Melanocyte of skin (primary cell): ENCODE measurements around the gene CAPZA1. TPM values are rescaled to one million over a fixed set of nuclear protein-coding genes. Genes with fewer than 3 reads are reported as not detected.

Experiments used
- small RNA-seq, 2 donors: library from RNA; depleted of rRNA; stranded (forward); fragments of <200 nt; gene quantifications; one replicate each; pipeline ENCODE3, GENCODE V24; 2012
- total RNA-seq, 2 donors: library from RNA; depleted of rRNA; stranded (reverse); fragments of >200 nt; gene quantifications; 2 replicates each; pipeline ENCODE4 v1.2.3, GENCODE V29; 2012

The CAPZA1 gene
- 100 to 1,000 TPM; 108 to 178 TPM for total RNA-seq

DNA sequence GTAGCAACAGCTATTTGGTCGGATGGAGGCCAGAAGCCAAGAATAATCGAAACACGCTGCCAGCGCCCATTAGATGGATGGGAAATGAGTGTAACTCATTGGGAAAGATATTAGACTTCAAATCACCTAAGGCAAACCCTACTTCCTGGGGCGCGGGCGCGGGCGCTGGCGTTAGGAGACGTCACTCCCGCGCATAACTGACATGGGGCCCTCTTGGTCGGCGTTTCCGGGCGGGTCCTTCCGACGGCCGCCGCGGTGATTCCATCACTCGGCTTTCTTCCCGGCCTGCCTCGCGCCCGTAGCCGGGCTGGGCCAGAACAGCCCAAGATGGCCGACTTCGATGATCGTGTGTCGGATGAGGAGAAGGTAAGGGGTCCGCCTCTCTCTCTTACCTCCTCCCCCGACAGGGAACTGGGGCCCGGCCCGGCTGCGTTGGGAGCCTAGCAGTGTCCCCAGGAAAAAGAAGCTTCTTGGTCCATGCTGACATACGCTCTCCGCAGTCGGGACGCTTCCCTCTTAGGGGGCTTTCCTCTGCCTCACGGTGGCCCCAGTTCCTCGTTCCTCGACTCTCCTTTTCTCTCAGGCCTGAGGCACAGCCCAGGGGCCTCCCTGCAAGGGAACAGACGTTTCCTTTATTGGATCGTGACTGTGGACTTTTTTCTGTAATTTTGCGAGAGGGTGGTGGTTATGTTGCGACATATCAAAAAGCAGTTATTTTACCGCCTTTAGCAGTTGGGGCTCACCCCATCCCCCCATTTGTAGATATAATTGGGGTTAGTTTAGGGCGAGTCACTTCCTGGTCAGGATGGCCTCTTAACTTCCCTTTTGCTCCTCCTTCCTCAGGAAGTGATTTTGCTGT, at the start of gene CAPZA1:
Gene CAPZA1, plus strand, starts transcription at position 315 of the 859 bp plus-strand sequence. Its CDS starts 13 bp downstream, at position 328.

DNA sequence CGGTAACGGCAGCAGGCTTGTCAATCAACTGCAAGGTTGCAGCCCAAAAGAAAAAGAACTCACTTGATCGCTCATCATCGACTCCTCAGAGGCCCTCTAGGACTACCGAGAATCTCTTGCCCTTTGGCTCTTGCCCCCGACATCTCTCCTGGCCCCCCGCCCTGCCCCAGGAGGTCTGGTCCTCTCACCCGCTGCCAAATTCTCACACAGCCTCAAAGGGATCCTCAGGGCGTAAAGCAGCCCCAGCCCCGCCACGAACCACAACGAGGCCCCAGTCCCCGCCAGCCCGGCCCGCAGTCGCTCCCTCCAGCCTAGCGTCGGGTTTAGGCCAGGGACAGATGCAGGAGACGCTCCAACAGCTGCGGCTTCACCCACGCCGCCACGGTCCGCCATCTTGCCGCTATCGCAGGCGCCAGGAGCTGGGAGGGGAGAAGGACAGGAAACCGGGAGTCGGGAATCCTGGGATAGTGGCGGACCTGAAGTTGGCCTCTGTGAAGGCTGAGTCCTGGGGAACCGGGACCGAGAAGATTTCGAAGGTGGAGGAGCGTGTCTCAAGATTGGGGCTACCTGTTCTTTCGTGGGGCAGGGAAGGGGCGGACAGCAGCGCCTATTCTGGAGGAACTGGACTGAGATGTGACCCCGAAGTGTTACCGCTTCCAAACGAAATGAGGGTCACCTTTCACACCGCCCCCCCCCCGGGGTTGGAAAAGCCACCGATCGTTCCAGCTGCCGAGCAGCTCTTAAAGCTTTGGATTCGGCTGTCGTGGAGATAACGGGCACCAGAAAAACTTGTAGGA, 713 bp upstream of the CAPZA1 start, which contains the start of gene ST7L:
Gene ST7L, minus strand, starts transcription at position 421 of the 797 bp plus-strand sequence. Its CDS starts 28 bp downstream, at position 393.

DNA sequence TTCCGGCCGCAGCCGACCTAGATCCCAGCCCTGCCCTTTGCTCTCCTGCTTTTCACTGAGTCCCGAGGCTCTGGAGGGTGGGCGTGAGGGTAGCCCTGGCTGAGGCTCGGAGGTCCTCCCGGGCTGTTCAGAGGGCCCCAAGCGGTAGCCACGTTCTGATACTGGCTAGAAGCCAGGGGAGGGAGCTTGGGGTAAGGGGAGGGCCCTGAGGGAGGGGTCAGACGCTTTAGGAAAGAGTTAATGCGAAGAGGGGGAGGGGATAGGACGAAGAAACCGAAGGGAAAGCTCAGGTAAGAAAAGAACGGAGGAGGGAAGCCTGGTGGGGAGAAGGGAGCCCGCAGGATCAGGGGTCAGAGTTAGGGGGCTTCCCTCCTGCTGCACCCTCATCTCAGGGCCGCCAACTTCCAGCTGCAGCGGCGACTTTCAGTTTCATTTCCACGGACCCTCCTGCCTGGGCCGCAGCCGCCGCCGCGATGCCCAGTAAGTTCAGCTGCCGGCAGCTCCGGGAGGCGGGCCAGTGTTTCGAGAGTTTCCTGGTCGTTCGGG, 54.9 kb downstream of the CAPZA1 start, which contains the start of gene MOV10:
Gene MOV10, plus strand, starts transcription at position 220 of the 546 bp plus-strand sequence. Its CDS starts 254 bp downstream, at position 474.

DNA sequence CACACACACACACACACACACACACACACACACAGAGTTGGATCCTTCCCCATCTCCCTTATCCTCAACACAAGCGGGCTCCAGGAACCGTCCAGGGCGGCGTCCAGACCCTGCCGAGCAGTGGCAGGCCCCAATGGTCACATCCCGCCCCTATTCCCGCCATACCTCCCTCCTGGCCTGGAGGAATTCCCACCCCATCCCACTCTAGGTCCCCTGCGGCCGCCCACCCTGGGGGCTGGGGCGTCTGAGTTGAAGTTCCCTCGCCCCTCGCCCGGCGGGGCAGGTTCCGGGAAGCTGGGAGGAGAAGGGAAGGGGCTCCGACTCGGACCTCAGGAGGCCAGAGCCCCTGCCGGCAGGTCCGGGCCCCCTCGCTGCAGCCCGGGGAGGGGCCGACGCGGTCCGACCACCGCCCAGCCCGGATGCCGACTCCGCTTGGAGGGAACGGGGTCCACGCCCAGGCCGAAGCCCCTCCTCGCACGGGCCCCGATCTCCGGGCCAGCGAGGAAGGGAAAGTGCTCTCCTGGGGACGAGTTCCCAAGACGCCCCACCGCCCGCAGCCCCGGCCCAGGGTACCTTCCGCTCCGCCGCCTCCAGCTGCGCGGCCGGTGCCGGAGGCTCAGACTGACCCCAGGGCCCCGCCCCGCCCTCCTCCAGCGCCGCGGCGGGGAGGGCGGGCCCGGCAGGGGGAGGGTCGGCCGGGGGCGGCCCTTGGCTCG, 87.0 kb downstream of the CAPZA1 start, which contains the start of gene RHOC:
Gene RHOC, minus strand, starts transcription at position 623 of the 716 bp plus-strand sequence. CDS start 3,328 bp downstream, outside the sequence.

DNA sequence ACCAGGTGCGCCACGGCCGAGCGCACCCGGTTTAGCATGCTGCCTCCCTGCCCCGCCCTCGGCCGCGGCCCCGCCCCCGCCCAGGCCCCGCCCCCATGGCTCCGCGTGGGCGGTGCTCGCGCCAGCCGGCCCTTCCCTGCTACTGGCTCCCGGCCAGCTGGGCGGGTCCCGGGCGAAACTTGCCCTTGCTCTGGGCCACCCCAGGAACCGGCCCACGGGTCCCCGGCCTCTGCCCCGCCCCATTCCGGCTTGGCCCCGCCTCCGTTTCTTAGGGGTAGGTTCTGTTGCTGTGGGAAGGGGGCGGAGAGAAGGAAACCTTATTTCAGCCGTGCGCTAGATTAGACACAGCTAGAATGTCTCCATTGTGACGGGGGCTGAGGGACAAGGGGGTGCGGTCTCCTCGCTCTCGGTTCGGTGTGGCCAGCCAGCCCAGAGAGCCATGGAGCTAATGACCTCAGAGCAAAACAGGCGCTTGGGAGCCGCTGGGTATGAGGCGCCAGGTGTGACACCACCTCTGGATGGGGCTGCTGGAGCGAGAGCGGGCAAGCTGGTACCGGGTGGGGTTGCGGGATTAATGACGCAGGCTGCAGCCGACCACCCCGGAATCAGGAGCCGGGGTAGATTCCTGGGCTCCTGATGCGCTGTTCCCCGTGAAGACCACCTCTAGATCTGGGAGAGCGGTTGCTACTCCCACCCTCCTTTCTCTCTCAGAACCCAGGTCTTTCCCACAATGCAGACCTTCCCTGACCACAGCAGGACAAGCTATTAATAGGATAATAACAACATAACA, 95.8 kb downstream of the CAPZA1 start, which contains the start of gene PPM1J:
Gene PPM1J, minus strand, starts transcription at position 69 of the 790 bp plus-strand sequence. Its CDS starts 31 bp downstream, at position 38.

Small RNAs within 50 kb of the gene (small RNA-seq; reads per million reads assigned to genes)
- gene RNU7-70P, result 0 to 0.09 reads per million in 2 donors

Other genes starting within 250 kb of the CAPZA1 start
- 10 to 100 TPM; 11.4 to 11.7 TPM for gene CTTNBP2NL, start 223.6 kb upstream of the CAPZA1 start, total RNA-seq
- under 1 TPM; 0.33 to 0.34 TPM for gene WNT2B, start 110.9 kb upstream of the CAPZA1 start, total RNA-seq
- 10 to 100 TPM; 20.6 to 26.6 TPM for gene ST7L, start 691 bp upstream of the CAPZA1 start, total RNA-seq
- 10 to 100 TPM; 47.1 to 80.9 TPM for gene MOV10, start 54.8 kb downstream of the CAPZA1 start, total RNA-seq
- 100 to 1,000 TPM; 199 to 233 TPM for gene RHOC, start 87.3 kb downstream of the CAPZA1 start, total RNA-seq
- under 1 TPM in 1 of 2 donors, not detected in 1; 0.33 TPM for gene PPM1J, start 95.5 kb downstream of the CAPZA1 start, total RNA-seq